ENCODE data around the gene TUBA8. TPM values are rescaled to one million over a fixed set of nuclear protein-coding genes. Genes with fewer than 3 reads are reported as not detected.
A peak's percentile ranks its signal among the peaks of the same experiment; 100 is the strongest.

TUBA8 gene
- total and polyA plus RNA-seq, 2 donors (not counting 3 experiments of a cell fraction or from before 2014, with no cell fraction given), result 6.9 to 8.9 TPM

DNA sequence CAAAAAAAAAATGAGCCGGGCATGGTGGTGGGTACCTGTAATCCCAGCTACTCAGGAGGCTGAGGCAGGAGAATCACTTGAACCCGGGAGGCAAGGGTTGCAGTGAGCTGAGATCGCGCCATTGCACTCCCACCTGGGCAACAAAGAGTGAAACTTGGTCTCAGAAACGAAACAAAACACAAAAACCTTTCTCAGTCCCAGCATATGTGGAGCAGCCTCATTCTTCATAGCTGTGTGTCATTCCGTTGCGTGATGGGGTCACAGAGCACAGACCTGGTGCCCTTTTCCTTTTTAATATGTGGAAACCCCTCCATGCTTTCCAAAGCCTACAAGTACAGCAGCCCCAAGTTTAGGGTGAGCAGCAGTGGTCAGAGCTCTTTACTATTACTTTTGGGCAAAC lies 19.1 kb upstream of the TUBA8 start:
- H3K9me3 ChIP-seq (replicated peaks; ENCODE audit: control insufficient read depth, insufficient read depth, low read length), result no peaks in the 10 kb centered on the region
- H3K9ac ChIP-seq (replicated peaks; ENCODE audit: extremely low read depth, insufficient read depth, low read length), result peak overlapping the region; percentile 87
- peak overlapping the region; percentile 89 for H2AFZ ChIP-seq (ENCODE audit: low read depth, low read length)
- H3K4me2 ChIP-seq (ENCODE audit: insufficient read depth, low read length), result peak overlapping the region; percentile 61
- no peak for TF ChIP-seq EZH2 (IDR thresholded peaks at IDR 0.05; ENCODE audit: borderline replicate concordance, low read depth, low read length, severe bottlenecking)
- no peak for TF ChIP-seq MYC (IDR thresholded peaks at IDR 0.05; ENCODE audit: low read depth, low read length)
- no peak for TF ChIP-seq MAX (IDR thresholded peaks at IDR 0.05; ENCODE audit: insufficient read depth, insufficient read length)
- TF ChIP-seq, protein P1, sequence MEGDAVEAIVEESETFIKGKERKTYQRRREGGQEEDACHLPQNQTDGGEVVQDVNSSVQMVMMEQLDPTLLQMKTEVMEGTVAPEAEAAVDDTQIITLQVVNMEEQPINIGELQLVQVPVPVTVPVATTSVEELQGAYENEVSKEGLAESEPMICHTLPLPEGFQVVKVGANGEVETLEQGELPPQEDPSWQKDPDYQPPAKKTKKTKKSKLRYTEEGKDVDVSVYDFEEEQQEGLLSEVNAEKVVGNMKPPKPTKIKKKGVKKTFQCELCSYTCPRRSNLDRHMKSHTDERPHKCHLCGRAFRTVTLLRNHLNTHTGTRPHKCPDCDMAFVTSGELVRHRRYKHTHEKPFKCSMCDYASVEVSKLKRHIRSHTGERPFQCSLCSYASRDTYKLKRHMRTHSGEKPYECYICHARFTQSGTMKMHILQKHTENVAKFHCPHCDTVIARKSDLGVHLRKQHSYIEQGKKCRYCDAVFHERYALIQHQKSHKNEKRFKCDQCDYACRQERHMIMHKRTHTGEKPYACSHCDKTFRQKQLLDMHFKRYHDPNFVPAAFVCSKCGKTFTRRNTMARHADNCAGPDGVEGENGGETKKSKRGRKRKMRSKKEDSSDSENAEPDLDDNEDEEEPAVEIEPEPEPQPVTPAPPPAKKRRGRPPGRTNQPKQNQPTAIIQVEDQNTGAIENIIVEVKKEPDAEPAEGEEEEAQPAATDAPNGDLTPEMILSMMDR (IDR thresholded peaks at IDR 0.05; ENCODE audit: extremely low read depth in 1 of 2, insufficient read depth in 1 of 2, low read depth in 1 of 2, low read length in 2 of 2), result no peak
- no peak for TF ChIP-seq FOS (IDR thresholded peaks at IDR 0.05; ENCODE audit: borderline replicate concordance, insufficient read depth, low read length)
- no peak for TF ChIP-seq GATA2 (IDR thresholded peaks at IDR 0.05; ENCODE audit: insufficient read depth, insufficient read length, low read depth, low read length)
- no peak for TF ChIP-seq POLR2A (IDR thresholded peaks at IDR 0.05; ENCODE audit: low read depth, low read length)
- no peak for TF ChIP-seq POLR2AphosphoS5 (IDR thresholded peaks at IDR 0.05; ENCODE audit: insufficient read depth, low read depth, low read length)
- no peak for TF ChIP-seq JUN (IDR thresholded peaks at IDR 0.05; ENCODE audit: borderline replicate concordance, insufficient read depth, insufficient read length, low read depth)
- FAIRE-seq (no peak), DNase-seq (ENCODE audit: low read depth, low spot score) (no peak)
- H3K4me3 ChIP-seq (replicated peaks in 1 of 3; ENCODE audit: insufficient read depth in 1 of 3, low read depth in 1 of 3, low read length in 3 of 3), result peak overlapping the region in 2 of 3 experiments; percentile 21 to 44
- no TSS peak for BruUV-seq (replicated peaks)
- H3K27ac ChIP-seq (ENCODE audit: insufficient read depth, low read depth, low read length), result peak overlapping the region; percentile 92
- ChIA-PET CTCF (interaction anchor here (0.9 to 5.3 kb wide), 3 partner anchors 14 to 349 kb away, joined by 3 to 41 read pairs (median 6); partner anchors contain the start of gene PEX26), POLR2A (no interaction called here)
- H3K9me1 ChIP-seq (replicated peaks; ENCODE audit: control insufficient read depth, extremely low read depth, insufficient read depth, low read length), result no peaks in the 10 kb centered on the region
- H3K27me3 ChIP-seq (ENCODE audit: control insufficient read depth in 2 of 2, insufficient read depth in 2 of 2, low read length in 2 of 2), result no peaks in the 10 kb centered on the region
- peaks cover 14% of the 10 kb centered on the region for H3K4me1 ChIP-seq (ENCODE audit: control insufficient read depth, extremely low read depth, insufficient read depth, low read length)
- no peaks in the 10 kb centered on the region for H4K20me1 ChIP-seq (replicated peaks; ENCODE audit: control insufficient read depth, extremely low read depth, insufficient read depth, low read length)
- intact Hi-C loops (cut with micrococcal nuclease) (loop anchor here (5.0 kb wide), 2 partner anchors 46 to 259 kb away; no protein-coding TSS in a partner anchor), dilution Hi-C loops (cut with MboI; ENCODE audit: extremely low pct_ligation_motif_present, low sequenced_read_pairs) (no loop called here)
- H3K36me3 ChIP-seq (ENCODE audit: control insufficient read depth in 2 of 2, extremely low read depth in 1 of 2, insufficient read depth in 2 of 2, low read length in 2 of 2), result peaks cover 0 to 20% of the 10 kb centered on the region in 2 experiments
- H3K79me2 ChIP-seq (ENCODE audit: control insufficient read depth, insufficient read depth, low read length), result peaks cover 2% of the 10 kb centered on the region
